HG02623 (cell line): ENCODE data around the gene KIRREL2.
"Not testable (repeated sequence)": the region's sequence is repeated elsewhere in the genome, so short reads cannot be mapped to it uniquely, and the experiment has no call there.

Experiments
- ATAC-seq: cut with Tn5 transposase; IDR thresholded peaks from one replicate; pipeline ENCODE4 v1.9.1; 2021; ENCODE audit warnings: moderate library complexity; ENCODE audit not compliant: unreplicated experiment

KIRREL2 gene

GRCh38 chr19:35895911-35896642 is 39.4 kb downstream of the KIRREL2 start:
- ATAC-seq = no peak

GRCh38 chr19:35896643-35897040 is 39.9 kb downstream of the KIRREL2 start:
- ATAC-seq = no peak

GRCh38 chr19:35897706-35898451 is 41.2 kb downstream of the KIRREL2 start:
- ATAC-seq = no peak

- ATAC-seq = no peak
Measured at GRCh38 chr19:35898499-35898809, 41.7 kb downstream of the KIRREL2 start.

GRCh38 chr19:35899547-35900214 is 43.0 kb downstream of the KIRREL2 start:
- ATAC-seq = no peak

GRCh38 chr19:35901055-35901644 is 44.4 kb downstream of the KIRREL2 start:
- no peak for ATAC-seq

- no peak for ATAC-seq
Measured at GRCh38 chr19:35901854-35902661, 45.3 kb downstream of the KIRREL2 start, which contains the start of gene HCST. HCST (plus strand) TSS chr19:35902529; CDS start chr19:35902594, 65 bp downstream.

- no peak for ATAC-seq
Measured at GRCh38 chr19:35902870-35903475, 46.3 kb downstream of the KIRREL2 start.

GRCh38 chr19:35903550-35904179 is 47.0 kb downstream of the KIRREL2 start:
- peak; percentile 42 for ATAC-seq

GRCh38 chr19:35904311-35905068 is 47.8 kb downstream of the KIRREL2 start:
- ATAC-seq = no peak

GRCh38 chr19:35905178-35905727 is 48.5 kb downstream of the KIRREL2 start:
- ATAC-seq = no peak

- ATAC-seq = no peak
Measured at GRCh38 chr19:35907377-35907745, 50.6 kb downstream of the KIRREL2 start.

- no peak for ATAC-seq
Measured at GRCh38 chr19:35908010-35908441, 51.3 kb downstream of the KIRREL2 start, which contains the start of gene TYROBP. TYROBP (minus strand) TSS chr19:35908295; CDS start chr19:35908228, 67 bp downstream.

GRCh38 chr19:35908973-35909683 is 52.4 kb downstream of the KIRREL2 start:
- ATAC-seq = no peak

GRCh38 chr19:35909684-35910035 is 52.9 kb downstream of the KIRREL2 start:
- no peak for ATAC-seq

- ATAC-seq = not testable (repeated sequence)
Measured at GRCh38 chr19:35910355-35910754, 53.6 kb downstream of the KIRREL2 start.

- no peak for ATAC-seq
Measured at GRCh38 chr19:35911173-35911572, 54.5 kb downstream of the KIRREL2 start.

GRCh38 chr19:35911790-35912189 is 55.1 kb downstream of the KIRREL2 start:
- no peak for ATAC-seq
